ENCODE results near the gene ZNF81. TPM values are rescaled to one million over a fixed set of nuclear protein-coding genes. Genes with fewer than 3 reads are reported as not detected.
"Not testable (repeated sequence)": the region's sequence is repeated elsewhere in the genome, so short reads cannot be mapped to it uniquely, and the experiment has no call there.

The ZNF81 gene
- polyA plus RNA-seq, 4 donors, result 6.0 to 8.3 (median 7.3) TPM

DNA sequence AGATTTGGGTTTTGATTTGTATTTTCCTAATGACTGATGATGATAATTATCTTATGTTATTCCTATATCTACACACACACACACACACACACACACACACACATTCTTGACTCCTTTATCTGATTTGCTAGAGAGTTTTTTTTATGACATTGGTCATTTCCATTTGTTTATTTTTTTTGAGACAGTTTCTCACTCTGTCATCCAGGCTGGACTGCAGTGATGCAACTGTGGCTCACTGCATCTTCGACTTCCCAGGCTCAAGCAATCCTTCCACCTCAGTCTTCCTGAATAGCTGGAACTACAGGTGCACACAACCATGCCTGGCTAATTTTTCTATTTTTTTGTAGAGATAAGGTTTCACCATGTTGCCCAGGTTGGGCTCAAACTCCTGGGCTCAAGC lies 6.7 kb downstream of the ZNF81 start:
- no peak for DNase-seq (ENCODE audit: low read depth in 4 of 4, low spot score in 3 of 4)

DNA sequence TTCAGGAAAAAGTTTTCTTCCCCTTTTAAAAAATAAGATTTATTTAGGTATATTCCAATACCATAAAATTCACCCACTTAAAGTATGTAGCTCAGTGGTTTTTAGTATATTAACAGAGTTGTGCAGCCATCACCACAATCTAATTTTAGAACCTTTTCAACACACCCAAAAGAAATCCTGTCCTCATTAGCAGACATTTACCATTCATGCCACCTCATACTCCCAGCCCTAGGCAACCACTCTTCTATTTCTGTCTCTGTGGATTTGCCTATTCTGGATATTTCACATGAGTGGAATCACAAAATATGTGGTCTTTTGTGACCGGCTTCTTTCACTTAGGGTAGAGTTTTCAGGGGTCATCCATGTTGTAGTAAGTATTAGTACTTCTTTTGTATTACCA lies 7.4 kb downstream of the ZNF81 start:
- DNase-seq (ENCODE audit: low read depth in 4 of 4, low spot score in 3 of 4), result no peak

DNA sequence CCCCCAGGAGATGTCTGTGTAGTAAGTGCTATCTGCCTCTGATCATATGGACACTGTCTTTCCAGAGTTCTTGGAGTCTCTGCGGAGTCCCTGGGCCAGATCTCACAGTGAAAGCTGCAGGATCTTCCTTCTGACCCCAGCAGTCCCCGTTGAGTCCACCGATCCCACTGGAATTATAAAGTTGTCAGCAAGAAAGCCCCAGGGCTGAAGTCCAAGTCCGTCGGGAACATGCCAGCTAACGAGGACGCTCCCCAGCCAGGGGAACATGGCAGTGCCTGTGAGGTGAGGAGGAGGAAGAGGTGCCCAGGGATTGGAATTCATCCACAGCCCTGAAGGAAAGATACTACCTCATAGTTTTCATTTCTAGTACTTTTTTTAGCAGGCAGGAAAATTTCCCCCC lies 9.3 kb downstream of the ZNF81 start:
- DNase-seq (ENCODE audit: low read depth in 4 of 4, low spot score in 3 of 4), result no peak

GRCh38 chrX:47849778-47850177 lies 13.1 kb downstream of the ZNF81 start:
- no peak for DNase-seq (ENCODE audit: low read depth in 4 of 4, low spot score in 3 of 4)

- not testable (repeated sequence) for DNase-seq (ENCODE audit: low read depth in 4 of 4, low spot score in 3 of 4)
Measured at GRCh38 chrX:47850389-47850788, 13.7 kb downstream of the ZNF81 start.

DNA sequence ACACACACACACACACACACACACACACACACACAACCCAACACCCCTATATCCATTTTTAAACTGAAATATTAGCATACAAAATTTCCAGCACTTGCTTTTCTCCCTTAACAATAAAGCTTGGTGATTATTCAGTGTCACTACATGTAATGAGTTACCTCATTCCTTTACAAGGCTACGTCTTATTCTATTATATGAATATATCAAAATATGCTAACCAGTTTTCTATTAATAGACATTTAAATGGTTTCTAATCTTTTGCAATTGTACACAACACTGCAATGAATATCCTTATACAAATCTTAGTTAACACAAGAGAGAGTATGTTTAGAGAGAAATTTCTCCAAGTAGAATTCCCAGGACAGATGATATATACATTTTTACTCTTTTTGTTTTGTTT lies 14.2 kb downstream of the ZNF81 start:
- no peak for DNase-seq (ENCODE audit: low read depth in 4 of 4, low spot score in 3 of 4)

GRCh38 chrX:47854474-47854873 lies 17.8 kb downstream of the ZNF81 start:
- no peak for DNase-seq (ENCODE audit: low read depth in 4 of 4, low spot score in 3 of 4)

DNA sequence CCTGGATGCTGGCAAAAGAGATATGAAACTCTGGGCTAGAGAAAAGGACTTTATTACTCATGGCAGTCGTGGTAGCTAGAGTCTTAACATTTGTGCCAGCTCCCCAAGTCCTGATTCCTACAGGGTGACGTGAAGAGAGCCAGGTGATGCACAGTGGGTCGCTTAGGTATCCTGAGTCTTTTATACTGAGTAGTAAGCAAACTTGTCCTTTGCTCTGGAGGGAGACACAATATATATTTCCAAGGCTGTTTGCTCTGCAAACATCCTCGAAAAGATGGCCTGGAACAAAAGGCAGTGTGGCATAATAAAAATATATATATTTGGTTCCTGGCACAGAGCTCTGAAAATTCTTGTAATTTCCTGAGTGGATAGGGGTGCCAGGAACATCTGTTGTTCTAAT lies 23.0 kb downstream of the ZNF81 start:
- no peak for DNase-seq (ENCODE audit: low read depth in 4 of 4, low spot score in 3 of 4)

- DNase-seq (ENCODE audit: low read depth in 4 of 4, low spot score in 3 of 4), result no peak
Measured at GRCh38 chrX:47862680-47863079, 26.0 kb downstream of the ZNF81 start.

- no peak for DNase-seq (ENCODE audit: low read depth in 4 of 4, low spot score in 3 of 4)
Measured at GRCh38 chrX:47863187-47863586, 26.5 kb downstream of the ZNF81 start.

GRCh38 chrX:47864300-47864699 lies 27.6 kb downstream of the ZNF81 start:
- DNase-seq (ENCODE audit: low read depth in 4 of 4, low spot score in 3 of 4), result no peak

GRCh38 chrX:47864785-47865184 lies 28.1 kb downstream of the ZNF81 start:
- no peak for DNase-seq (ENCODE audit: low read depth in 4 of 4, low spot score in 3 of 4)

GRCh38 chrX:47873123-47873522 lies 36.4 kb downstream of the ZNF81 start:
- no peak for DNase-seq (ENCODE audit: low read depth in 4 of 4, low spot score in 3 of 4)

GRCh38 chrX:47877327-47877726 lies 40.6 kb downstream of the ZNF81 start:
- DNase-seq (ENCODE audit: low read depth in 4 of 4, low spot score in 3 of 4), result no peak

GRCh38 chrX:47878198-47878597 lies 41.5 kb downstream of the ZNF81 start:
- no peak for DNase-seq (ENCODE audit: low read depth in 4 of 4, low spot score in 3 of 4)

GRCh38 chrX:47879463-47879862 lies 42.8 kb downstream of the ZNF81 start:
- no peak for DNase-seq (ENCODE audit: low read depth in 4 of 4, low spot score in 3 of 4)

GRCh38 chrX:47880927-47881326 lies 44.2 kb downstream of the ZNF81 start:
- DNase-seq (ENCODE audit: low read depth in 4 of 4, low spot score in 3 of 4), result no peak

GRCh38 chrX:47885501-47885900 lies 48.8 kb downstream of the ZNF81 start:
- DNase-seq (ENCODE audit: low read depth in 4 of 4, low spot score in 3 of 4), result no peak

GRCh38 chrX:47898024-47898423 lies 61.3 kb downstream of the ZNF81 start:
- no peak for DNase-seq (ENCODE audit: low read depth in 4 of 4, low spot score in 3 of 4)

GRCh38 chrX:47900833-47901232 lies 64.1 kb downstream of the ZNF81 start:
- no peak for DNase-seq (ENCODE audit: low read depth in 4 of 4, low spot score in 3 of 4)

GRCh38 chrX:47902161-47902560 lies 65.5 kb downstream of the ZNF81 start:
- no peak for DNase-seq (ENCODE audit: low read depth in 4 of 4, low spot score in 3 of 4)

- DNase-seq (ENCODE audit: low read depth in 4 of 4, low spot score in 3 of 4), result no peak
Measured at GRCh38 chrX:47915886-47916493, 79.3 kb downstream of the ZNF81 start.

- no peak for DNase-seq (ENCODE audit: low read depth in 4 of 4, low spot score in 3 of 4)
Measured at GRCh38 chrX:47918274-47918673, 81.6 kb downstream of the ZNF81 start.

Data from left renal pelvis (tissue), 4 donors.